ENCODE results near the gene INPP4A.

Gene INPP4A

GRCh38 chr2:98486374-98486981 is 41.8 kb downstream of the INPP4A start:
- Histone ChIP-seq H3K27me3 (replicated peaks) (no peaks in the 10 kb centered on the region), H3K4me3 (ENCODE audit: low read depth, low read length) (no peak overlapping the region), H3K36me3 (replicated peaks) (no peaks in the 10 kb centered on the region), H3K27ac (no peak overlapping the region)
- DNase-seq: no peak
- TF ChIP-seq CTCF (IDR thresholded peaks at IDR 0.05; ENCODE audit: low read depth, low read length, missing control alignments): no peak
- in situ Hi-C loops (cut with HindIII; ENCODE audit: low pct_ligation_motif_present, low sequenced_read_pairs): no loop called here

GRCh38 chr2:98487101-98487805 is 42.6 kb downstream of the INPP4A start:
- in situ Hi-C loops (cut with HindIII; ENCODE audit: low pct_ligation_motif_present, low sequenced_read_pairs): no loop called here
- H3K27ac ChIP-seq: no peak overlapping the region
- no peaks in the 10 kb centered on the region for H3K36me3 ChIP-seq (replicated peaks)
- H3K27me3 ChIP-seq (replicated peaks): no peaks in the 10 kb centered on the region
- no peak for TF ChIP-seq CTCF (IDR thresholded peaks at IDR 0.05; ENCODE audit: low read depth, low read length, missing control alignments)
- H3K4me3 ChIP-seq (ENCODE audit: low read depth, low read length): no peak overlapping the region
- no peak for DNase-seq

- Histone ChIP-seq H3K36me3 (replicated peaks) (no peaks in the 10 kb centered on the region), H3K27ac (no peak overlapping the region), H3K27me3 (replicated peaks) (no peaks in the 10 kb centered on the region), H3K4me3 (ENCODE audit: low read depth, low read length) (no peak overlapping the region)
- TF ChIP-seq CTCF (IDR thresholded peaks at IDR 0.05; ENCODE audit: low read depth, low read length, missing control alignments): peak; percentile 74
- in situ Hi-C loops (cut with HindIII; ENCODE audit: low pct_ligation_motif_present, low sequenced_read_pairs): no loop called here
- peak; percentile 53 for DNase-seq
Observed at GRCh38 chr2:98487806-98488189, 43.1 kb downstream of the INPP4A start.

- in situ Hi-C loops (cut with HindIII; ENCODE audit: low pct_ligation_motif_present, low sequenced_read_pairs): no loop called here
- no peaks in the 10 kb centered on the region for H3K36me3 ChIP-seq (replicated peaks)
- H3K4me3 ChIP-seq (ENCODE audit: low read depth, low read length): no peak overlapping the region
- no peak overlapping the region for H3K27ac ChIP-seq
- no peak for DNase-seq
- H3K27me3 ChIP-seq (replicated peaks): no peaks in the 10 kb centered on the region
- no peak for TF ChIP-seq CTCF (IDR thresholded peaks at IDR 0.05; ENCODE audit: low read depth, low read length, missing control alignments)
Observed at GRCh38 chr2:98488252-98488651, 43.6 kb downstream of the INPP4A start.

GRCh38 chr2:98489486-98489885 is 44.8 kb downstream of the INPP4A start:
- in situ Hi-C loops (cut with HindIII; ENCODE audit: low pct_ligation_motif_present, low sequenced_read_pairs): no loop called here
- H3K36me3 ChIP-seq (replicated peaks): no peaks in the 10 kb centered on the region
- TF ChIP-seq CTCF (IDR thresholded peaks at IDR 0.05; ENCODE audit: low read depth, low read length, missing control alignments): no peak
- no peaks in the 10 kb centered on the region for H3K27me3 ChIP-seq (replicated peaks)
- no peak overlapping the region for H3K4me3 ChIP-seq (ENCODE audit: low read depth, low read length)
- H3K27ac ChIP-seq: no peak overlapping the region
- DNase-seq: no peak
